Fibroblast of pulmonary artery (primary cell): Measurements from ENCODE around the gene TXNRD3.

Experiments used
- DNase-seq: peaks from one replicate; pipeline ENCODE4 v3.0.0-alpha.2; 2010; ENCODE audit warnings: low read depth
- H3K4me3 ChIP-seq: replicated peaks from 2 replicates; pipeline ENCODE4 v1.5.1; 2011; ENCODE audit warnings: low read depth, mild to moderate bottlenecking, control low read depth, low read length, moderate library complexity
- TF ChIP-seq, protein P1 (sequence below): IDR thresholded peaks from 2 replicates; pipeline ENCODE4 v1.5.1; 2011; ENCODE audit warnings: mild to moderate bottlenecking, control low read depth, low read length, inconsistent platforms; ENCODE audit errors: missing control alignments

The TXNRD3 gene

GRCh38 chr3:126654571-126655383 lies at the start of gene TXNRD3:
TXNRD3 (minus strand) TSS chr3:126655124.
- DNase-seq: peak; percentile 64
- TF ChIP-seq, protein P1, sequence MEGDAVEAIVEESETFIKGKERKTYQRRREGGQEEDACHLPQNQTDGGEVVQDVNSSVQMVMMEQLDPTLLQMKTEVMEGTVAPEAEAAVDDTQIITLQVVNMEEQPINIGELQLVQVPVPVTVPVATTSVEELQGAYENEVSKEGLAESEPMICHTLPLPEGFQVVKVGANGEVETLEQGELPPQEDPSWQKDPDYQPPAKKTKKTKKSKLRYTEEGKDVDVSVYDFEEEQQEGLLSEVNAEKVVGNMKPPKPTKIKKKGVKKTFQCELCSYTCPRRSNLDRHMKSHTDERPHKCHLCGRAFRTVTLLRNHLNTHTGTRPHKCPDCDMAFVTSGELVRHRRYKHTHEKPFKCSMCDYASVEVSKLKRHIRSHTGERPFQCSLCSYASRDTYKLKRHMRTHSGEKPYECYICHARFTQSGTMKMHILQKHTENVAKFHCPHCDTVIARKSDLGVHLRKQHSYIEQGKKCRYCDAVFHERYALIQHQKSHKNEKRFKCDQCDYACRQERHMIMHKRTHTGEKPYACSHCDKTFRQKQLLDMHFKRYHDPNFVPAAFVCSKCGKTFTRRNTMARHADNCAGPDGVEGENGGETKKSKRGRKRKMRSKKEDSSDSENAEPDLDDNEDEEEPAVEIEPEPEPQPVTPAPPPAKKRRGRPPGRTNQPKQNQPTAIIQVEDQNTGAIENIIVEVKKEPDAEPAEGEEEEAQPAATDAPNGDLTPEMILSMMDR: no peak
- H3K4me3 ChIP-seq: peak within 1 kb of the TSS; percentile 67

DNA sequence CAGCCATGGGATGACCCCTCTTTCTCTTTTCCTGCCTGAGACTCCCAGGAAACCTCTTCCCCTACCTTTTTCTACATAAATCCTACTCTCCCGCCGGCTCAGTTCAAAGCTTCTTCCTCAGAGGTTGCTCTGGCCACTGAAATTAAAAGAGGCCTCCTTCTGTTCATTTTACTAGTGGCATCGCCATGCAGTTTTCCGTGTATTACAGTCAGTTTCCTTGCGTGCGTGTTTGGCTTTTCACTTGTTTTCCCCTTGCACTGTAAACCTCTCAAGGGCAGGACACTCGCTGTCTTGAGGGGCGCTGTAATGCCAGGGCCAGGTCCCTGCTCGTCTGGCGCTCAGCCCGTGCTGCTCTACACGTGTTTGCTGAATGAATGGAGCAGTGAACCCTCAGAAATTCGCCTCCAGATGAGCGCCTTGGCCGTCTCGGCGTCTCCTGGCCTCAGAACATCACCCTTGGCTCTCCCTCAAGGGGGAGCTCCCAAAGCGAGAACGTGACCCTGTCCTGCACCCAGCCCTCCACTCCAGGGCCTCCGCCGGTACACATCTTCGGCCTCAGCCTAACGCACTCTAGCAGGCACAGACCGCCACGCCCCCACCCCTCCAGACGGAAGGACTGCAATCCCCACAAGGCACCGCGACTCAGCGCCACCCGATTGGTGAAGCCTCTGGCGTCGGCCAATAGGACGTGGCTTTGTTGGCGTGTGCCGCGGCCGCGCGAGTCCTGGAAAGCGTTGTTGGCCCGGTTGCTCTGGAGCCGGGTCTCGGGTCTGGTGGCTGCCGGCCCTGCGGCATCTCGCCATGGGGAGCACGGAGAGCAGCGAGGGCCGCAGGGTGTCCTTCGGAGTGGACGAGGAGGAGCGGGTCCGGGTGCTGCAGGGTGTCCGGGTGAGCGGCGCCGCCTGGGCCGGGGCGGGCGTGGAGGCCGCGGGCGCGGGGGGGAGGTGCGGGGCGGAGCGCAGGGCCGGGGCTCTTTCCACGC lies 48.9 kb upstream of the TXNRD3 start, which contains the start of gene CHCHD6:
CHCHD6 (plus strand) TSS at position 729 of the 982 bp plus-strand sequence; CDS start at position 802, 73 bp downstream.
- TF ChIP-seq, protein P1: no peak
- peak; percentile 97 for DNase-seq
- H3K4me3 ChIP-seq: peak within 1 kb of the TSS; percentile 74

DNA sequence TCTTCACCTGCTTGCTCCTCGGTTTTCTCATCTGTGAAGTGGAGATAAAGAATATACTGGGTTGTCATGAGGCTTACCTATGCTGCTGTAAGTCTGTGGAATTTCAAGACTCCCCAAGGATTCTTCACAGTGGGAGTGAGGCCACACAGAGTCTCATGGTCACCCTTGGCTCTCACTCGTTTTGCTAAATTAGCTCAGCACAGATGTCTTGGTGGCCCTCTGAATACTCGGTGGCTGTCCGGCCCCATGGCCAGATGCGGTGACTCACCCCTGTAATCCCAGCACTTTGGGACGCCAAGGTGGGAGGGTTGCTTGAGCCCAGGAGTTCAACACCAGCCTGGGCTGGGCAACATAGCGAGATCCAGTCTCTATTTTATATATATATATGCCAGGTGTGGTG lies 44.1 kb upstream of the TXNRD3 start:
- DNase-seq: no peak
- H3K4me3 ChIP-seq: no peak overlapping the region
- TF ChIP-seq, protein P1: no peak

DNA sequence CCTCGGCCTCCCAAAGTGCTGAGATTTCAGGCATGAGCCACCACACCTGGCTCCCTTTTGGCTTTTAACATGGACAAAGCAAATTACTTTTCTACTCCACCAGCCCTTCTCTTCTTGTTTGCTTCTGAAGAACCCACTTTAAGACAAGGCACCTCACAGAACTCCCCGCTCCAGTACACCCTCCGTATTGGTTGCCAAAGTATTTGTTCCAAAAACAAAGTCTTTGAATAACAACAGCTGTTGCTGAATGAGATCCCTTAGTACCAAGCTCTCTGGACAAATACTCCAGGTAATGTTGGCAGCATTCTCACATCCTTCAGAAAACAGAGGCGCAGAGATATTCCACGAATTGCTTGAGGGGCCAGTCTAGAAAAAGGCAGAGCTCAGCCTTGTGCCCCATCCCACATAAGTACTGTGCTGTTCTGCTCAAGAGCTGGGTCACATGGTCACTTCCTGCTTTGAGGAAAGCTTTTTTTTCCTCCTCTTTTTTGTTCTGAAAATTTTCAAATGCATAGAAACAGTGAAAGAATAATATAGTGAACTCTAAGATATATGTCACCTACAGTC lies 41.9 kb upstream of the TXNRD3 start:
- no peak for DNase-seq
- TF ChIP-seq, protein P1: no peak
- H3K4me3 ChIP-seq: no peak overlapping the region

GRCh38 chr3:126693921-126694320 lies 39.0 kb upstream of the TXNRD3 start:
- no peak overlapping the region for H3K4me3 ChIP-seq
- TF ChIP-seq, protein P1: no peak
- no peak for DNase-seq

DNA sequence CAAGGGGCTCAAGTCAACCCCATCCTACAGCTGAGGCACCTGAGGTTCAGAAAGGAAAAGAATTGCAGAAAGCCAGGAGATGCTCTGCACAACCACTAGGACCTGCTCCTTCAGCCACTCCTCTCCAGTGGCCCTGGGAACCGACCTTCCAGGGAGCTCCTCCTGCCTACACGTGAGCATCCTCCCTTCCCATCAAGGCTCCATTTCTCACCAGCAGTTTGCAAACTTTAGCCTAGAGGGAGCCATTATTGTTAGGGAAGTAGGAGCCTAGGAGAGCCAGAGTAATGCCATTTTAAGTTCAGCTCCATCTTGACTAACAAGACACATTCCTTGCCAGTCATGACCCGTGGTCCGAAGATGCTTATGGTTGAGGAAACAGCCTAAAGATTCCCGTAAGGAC lies 37.9 kb upstream of the TXNRD3 start:
- DNase-seq: no peak
- TF ChIP-seq, protein P1: no peak
- H3K4me3 ChIP-seq: no peak overlapping the region
